HG03469 (cell line): Measurements from ENCODE around the gene CAPN7.

Source experiments
- ATAC-seq: cut with Tn5 transposase; IDR thresholded peaks from one replicate; pipeline ENCODE4 v1.9.1; 2021; ENCODE audit warnings: mild to moderate bottlenecking, moderate library complexity, moderate number of reproducible peaks; ENCODE audit not compliant: unreplicated experiment

The CAPN7 gene

GRCh38 chr3:15243822-15244482 lies 37.9 kb downstream of the CAPN7 start:
- ATAC-seq, result no peak

GRCh38 chr3:15246186-15246585 lies 40.1 kb downstream of the CAPN7 start:
- no peak for ATAC-seq

GRCh38 chr3:15253023-15253697 lies 47.1 kb downstream of the CAPN7 start:
- ATAC-seq, result no peak

- ATAC-seq, result no peak
Observed at GRCh38 chr3:15255215-15255614, 49.2 kb downstream of the CAPN7 start.

- no peak for ATAC-seq
Observed at GRCh38 chr3:15256861-15257341, 50.9 kb downstream of the CAPN7 start.

- ATAC-seq, result no peak
Observed at GRCh38 chr3:15258720-15259119, 52.7 kb downstream of the CAPN7 start.

- ATAC-seq, result no peak
Observed at GRCh38 chr3:15260531-15260930, 54.5 kb downstream of the CAPN7 start.

- ATAC-seq, result no peak
Observed at GRCh38 chr3:15261274-15261673, 55.2 kb downstream of the CAPN7 start.

- ATAC-seq, result no peak
Observed at GRCh38 chr3:15262021-15262420, 56.0 kb downstream of the CAPN7 start.

GRCh38 chr3:15263120-15263519 lies 57.1 kb downstream of the CAPN7 start:
- ATAC-seq, result no peak

- no peak for ATAC-seq
Observed at GRCh38 chr3:15263926-15264325, 57.9 kb downstream of the CAPN7 start.

- ATAC-seq, result no peak
Observed at GRCh38 chr3:15264486-15264885, 58.4 kb downstream of the CAPN7 start.

- ATAC-seq, result no peak
Observed at GRCh38 chr3:15265655-15266509, 59.8 kb downstream of the CAPN7 start.

GRCh38 chr3:15266510-15267376 lies 60.7 kb downstream of the CAPN7 start:
- no peak for ATAC-seq

GRCh38 chr3:15267502-15267901 lies 61.5 kb downstream of the CAPN7 start:
- ATAC-seq, result no peak

- ATAC-seq, result no peak
Observed at GRCh38 chr3:15268033-15268631, 62.1 kb downstream of the CAPN7 start.

GRCh38 chr3:15269091-15269989 lies 63.3 kb downstream of the CAPN7 start:
- peak; percentile 37 for ATAC-seq

- ATAC-seq, result no peak
Observed at GRCh38 chr3:15271030-15271429, 65.0 kb downstream of the CAPN7 start.

- ATAC-seq, result peak; percentile 39
Observed at GRCh38 chr3:15271785-15272381, 65.8 kb downstream of the CAPN7 start.
